ENCODE results near the gene DGKZ.

DNA sequence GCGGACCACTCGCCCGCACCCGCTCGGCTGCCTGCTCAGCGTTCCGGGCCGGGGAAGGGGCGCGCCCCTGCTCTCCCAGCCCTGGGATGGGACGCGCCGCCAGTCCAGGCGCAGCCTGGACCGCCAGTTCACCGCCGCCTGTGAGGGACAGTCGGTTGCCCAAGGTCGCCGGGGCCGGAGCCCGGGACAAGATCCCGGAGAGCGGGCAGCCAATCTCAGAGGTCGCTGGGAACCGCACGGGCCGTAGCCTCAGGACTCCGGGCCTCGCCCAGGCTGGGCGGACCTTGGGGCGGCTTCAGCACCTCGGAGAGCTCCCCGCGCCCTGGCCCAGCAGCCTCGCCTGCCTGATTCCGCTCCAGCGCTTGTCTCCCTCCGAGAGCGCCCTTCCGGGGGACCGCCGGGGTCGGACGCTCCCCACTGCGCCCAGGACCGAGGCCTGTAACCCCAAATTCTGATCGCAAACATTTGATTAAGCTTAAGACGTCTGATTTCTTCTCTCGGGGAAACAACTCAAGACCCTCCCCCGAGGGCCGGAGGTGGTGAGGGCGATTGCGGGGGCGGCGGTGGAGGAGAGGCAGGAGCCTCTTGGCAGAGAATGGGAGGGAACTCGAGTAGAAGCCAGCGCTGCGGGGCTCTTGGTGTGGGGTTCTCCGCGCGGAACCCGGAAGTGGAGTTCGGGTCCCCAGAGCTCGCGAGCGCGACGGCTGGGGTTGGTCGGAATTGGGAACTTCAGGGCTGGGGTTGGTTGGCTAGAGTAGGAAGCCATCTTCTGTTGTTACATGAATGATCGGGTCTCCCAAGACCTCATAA lies 45.4 kb downstream of the DGKZ start:
- TF ChIP-seq, protein P1, sequence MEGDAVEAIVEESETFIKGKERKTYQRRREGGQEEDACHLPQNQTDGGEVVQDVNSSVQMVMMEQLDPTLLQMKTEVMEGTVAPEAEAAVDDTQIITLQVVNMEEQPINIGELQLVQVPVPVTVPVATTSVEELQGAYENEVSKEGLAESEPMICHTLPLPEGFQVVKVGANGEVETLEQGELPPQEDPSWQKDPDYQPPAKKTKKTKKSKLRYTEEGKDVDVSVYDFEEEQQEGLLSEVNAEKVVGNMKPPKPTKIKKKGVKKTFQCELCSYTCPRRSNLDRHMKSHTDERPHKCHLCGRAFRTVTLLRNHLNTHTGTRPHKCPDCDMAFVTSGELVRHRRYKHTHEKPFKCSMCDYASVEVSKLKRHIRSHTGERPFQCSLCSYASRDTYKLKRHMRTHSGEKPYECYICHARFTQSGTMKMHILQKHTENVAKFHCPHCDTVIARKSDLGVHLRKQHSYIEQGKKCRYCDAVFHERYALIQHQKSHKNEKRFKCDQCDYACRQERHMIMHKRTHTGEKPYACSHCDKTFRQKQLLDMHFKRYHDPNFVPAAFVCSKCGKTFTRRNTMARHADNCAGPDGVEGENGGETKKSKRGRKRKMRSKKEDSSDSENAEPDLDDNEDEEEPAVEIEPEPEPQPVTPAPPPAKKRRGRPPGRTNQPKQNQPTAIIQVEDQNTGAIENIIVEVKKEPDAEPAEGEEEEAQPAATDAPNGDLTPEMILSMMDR (IDR thresholded peaks at IDR 0.05), result no peak
- no peak for TF ChIP-seq POLR2A (IDR thresholded peaks at IDR 0.05)
